ENCODE measurements around the gene VPS13D. TPM values are rescaled to one million over a fixed set of nuclear protein-coding genes. Genes with fewer than 3 reads are reported as not detected.
"Not testable (repeated sequence)": the region's sequence is repeated elsewhere in the genome, so short reads cannot be mapped to it uniquely, and the experiment has no call there.

VPS13D gene
- total RNA-seq, 1 experiment from 2014 or later = 33.1 TPM

- Histone ChIP-seq H3K9me3 (ENCODE audit: control insufficient read depth, insufficient read depth, low read depth, low read length) (peaks cover 17% of the 10 kb centered on the region; the same call in 1 of the 2 replicates), H3K4me1 (ENCODE audit: control insufficient read depth, insufficient read depth, low read length) (no peaks in the 10 kb centered on the region), H3K36me3 (ENCODE audit: control insufficient read depth, insufficient read depth, low read length) (peaks cover 5% of the 10 kb centered on the region; the same call in 1 of the 2 replicates), H3K27me3 (ENCODE audit: control insufficient read depth, insufficient read depth, low read length) (no peaks in the 10 kb centered on the region), H3K4me3 (ENCODE audit: low read depth in 2 of 2, low read length in 2 of 2) (no peak overlapping the region), H3K27ac (ENCODE audit: low read length) (no peak overlapping the region)
- no peak for ATAC-seq
- in situ Hi-C loops (cut with HindIII; ENCODE audit: low pct_unique_long_range_greater_than_20kb, low sequenced_read_pairs) = no loop called here
- TF ChIP-seq POLR2AphosphoS5 (IDR thresholded peaks at IDR 0.05; ENCODE audit: low read depth, low read length) (no peak), REST (IDR thresholded peaks at IDR 0.05; ENCODE audit: insufficient read depth in 1 of 2, low read depth in 2 of 2, low read length in 1 of 2) (no peak), CTCF (IDR thresholded peaks at IDR 0.05) (no peak)
- ChIA-PET POLR2A (no interaction called here), CTCF (no interaction called here)
- no peak for DNase-seq (ENCODE audit: low read depth, low spot score)
- intact Hi-C loops (cut with micrococcal nuclease; ENCODE audit: unreplicated experiment) = no loop called here
- TSS peak; percentile 54 for BruUV-seq (replicated peaks)
These were observed 157.8 kb downstream of the VPS13D start for GRCh38 chr1:12387641-12388040.

GRCh38 chr1:12390296-12390695 is 160.5 kb downstream of the VPS13D start:
- CTCF ChIA-PET; in situ Hi-C loops (cut with HindIII; ENCODE audit: low pct_unique_long_range_greater_than_20kb, low sequenced_read_pairs); BruUV-seq (replicated peaks); ATAC-seq; intact Hi-C loops (cut with micrococcal nuclease; ENCODE audit: unreplicated experiment); H3K4me1 ChIP-seq (ENCODE audit: control insufficient read depth, insufficient read depth, low read length); H3K27me3 ChIP-seq (ENCODE audit: control insufficient read depth, insufficient read depth, low read length); H3K36me3 ChIP-seq (ENCODE audit: control insufficient read depth, insufficient read depth, low read length); DNase-seq (ENCODE audit: low read depth, low spot score); POLR2A ChIA-PET; H3K4me3 ChIP-seq (ENCODE audit: low read depth in 2 of 2, low read length in 2 of 2); H3K27ac ChIP-seq (ENCODE audit: low read length): not testable (repeated sequence)
- peaks cover 17% of the 10 kb centered on the region; the same call in 1 of the 2 replicates for H3K9me3 ChIP-seq (ENCODE audit: control insufficient read depth, insufficient read depth, low read depth, low read length)

GRCh38 chr1:12397462-12398450 is 167.9 kb downstream of the VPS13D start:
- POLR2A ChIA-PET = no interaction called here
- CTCF ChIA-PET = no interaction called here

More at GRCh38 chr1:12397462-12398450, 167.9 kb downstream of the VPS13D start:
- H3K27me3 ChIP-seq (ENCODE audit: control insufficient read depth, insufficient read depth, low read length) = no peaks in the 10 kb centered on the region
- H3K36me3 ChIP-seq (ENCODE audit: control insufficient read depth, insufficient read depth, low read length) = peaks cover 2% of the 10 kb centered on the region; the same call in 1 of the 2 replicates
- TF ChIP-seq TCF7L2 (IDR thresholded peaks at IDR 0.05; ENCODE audit: low read depth, low read length) = no peak
- TF ChIP-seq REST (IDR thresholded peaks at IDR 0.05; ENCODE audit: insufficient read depth in 1 of 2, low read depth in 2 of 2, low read length in 1 of 2) = no peak
- TF ChIP-seq POLR2AphosphoS5 (IDR thresholded peaks at IDR 0.05; ENCODE audit: low read depth, low read length) = no peak
- no peak for TF ChIP-seq SIN3A (IDR thresholded peaks at IDR 0.05; ENCODE audit: borderline replicate concordance, insufficient read depth, low read depth, low read length)
- no peak for TF ChIP-seq CTCF (IDR thresholded peaks at IDR 0.05)
- BruUV-seq (replicated peaks) = TSS peak; percentile 33
- ATAC-seq (no peak), DNase-seq (ENCODE audit: low read depth, low spot score) (no peak)
- H3K4me1 ChIP-seq (ENCODE audit: control insufficient read depth, insufficient read depth, low read length) = no peaks in the 10 kb centered on the region
- H3K9me3 ChIP-seq (ENCODE audit: control insufficient read depth, insufficient read depth, low read depth, low read length) = no peaks in the 10 kb centered on the region
- no peak overlapping the region for H3K4me3 ChIP-seq (ENCODE audit: low read depth in 2 of 2, low read length in 2 of 2)
- no peak overlapping the region for H3K27ac ChIP-seq (ENCODE audit: low read length)
- in situ Hi-C loops (cut with HindIII; ENCODE audit: low pct_unique_long_range_greater_than_20kb, low sequenced_read_pairs) = no loop called here
- intact Hi-C loops (cut with micrococcal nuclease; ENCODE audit: unreplicated experiment) = no loop called here

Data from Panc1 (cell line).